ENCODE data around the gene DLG2. TPM values are rescaled to one million over a fixed set of nuclear protein-coding genes. Genes with fewer than 3 reads are reported as not detected.

Gene DLG2
- total RNA-seq, 1 donor from 2014 or later: 0.26 TPM

DNA sequence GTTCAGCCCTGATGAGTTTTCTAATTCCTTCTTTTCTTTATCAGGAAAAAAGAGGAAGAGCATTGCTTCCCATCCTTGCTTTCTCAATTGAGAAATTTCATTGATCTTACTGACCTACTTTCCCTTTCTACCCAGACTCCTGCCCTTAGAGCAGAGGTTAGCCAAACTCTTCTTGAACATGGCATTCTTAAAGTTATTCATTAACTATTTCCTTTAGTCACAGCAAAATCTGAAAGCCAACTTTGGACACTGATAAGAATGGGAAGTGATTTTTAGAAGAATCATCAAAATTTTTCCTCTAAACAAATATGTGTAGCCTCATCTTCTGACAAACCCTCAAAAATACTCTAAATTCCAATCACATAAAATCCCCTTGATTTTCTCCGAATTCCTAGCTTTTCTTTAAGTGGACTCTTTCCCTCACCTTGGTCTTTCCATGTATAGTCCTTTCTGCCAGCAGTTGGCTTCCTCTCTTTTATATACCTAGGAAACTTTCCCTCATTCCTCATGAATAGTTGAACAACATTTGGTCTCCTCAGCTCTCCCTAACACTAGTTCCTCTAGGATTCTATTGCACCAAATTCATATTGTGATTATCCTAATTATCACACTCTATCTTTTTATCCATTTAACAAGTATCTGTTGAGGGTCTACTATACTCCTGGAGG lies 1774.2 kb downstream of the DLG2 start:
- DNase-seq (ENCODE audit: low read depth) (no peak), FAIRE-seq (no peak)
- no peaks in the 10 kb centered on the region for H3K27me3 ChIP-seq (ENCODE audit: control insufficient read depth, insufficient read depth, low read length)
- no peak overlapping the region for H3K4me3 ChIP-seq (ENCODE audit: low read depth, low read length)
- no peaks in the 10 kb centered on the region for H3K36me3 ChIP-seq (ENCODE audit: control insufficient read depth, insufficient read depth, low read length)
- TF ChIP-seq, protein P1, sequence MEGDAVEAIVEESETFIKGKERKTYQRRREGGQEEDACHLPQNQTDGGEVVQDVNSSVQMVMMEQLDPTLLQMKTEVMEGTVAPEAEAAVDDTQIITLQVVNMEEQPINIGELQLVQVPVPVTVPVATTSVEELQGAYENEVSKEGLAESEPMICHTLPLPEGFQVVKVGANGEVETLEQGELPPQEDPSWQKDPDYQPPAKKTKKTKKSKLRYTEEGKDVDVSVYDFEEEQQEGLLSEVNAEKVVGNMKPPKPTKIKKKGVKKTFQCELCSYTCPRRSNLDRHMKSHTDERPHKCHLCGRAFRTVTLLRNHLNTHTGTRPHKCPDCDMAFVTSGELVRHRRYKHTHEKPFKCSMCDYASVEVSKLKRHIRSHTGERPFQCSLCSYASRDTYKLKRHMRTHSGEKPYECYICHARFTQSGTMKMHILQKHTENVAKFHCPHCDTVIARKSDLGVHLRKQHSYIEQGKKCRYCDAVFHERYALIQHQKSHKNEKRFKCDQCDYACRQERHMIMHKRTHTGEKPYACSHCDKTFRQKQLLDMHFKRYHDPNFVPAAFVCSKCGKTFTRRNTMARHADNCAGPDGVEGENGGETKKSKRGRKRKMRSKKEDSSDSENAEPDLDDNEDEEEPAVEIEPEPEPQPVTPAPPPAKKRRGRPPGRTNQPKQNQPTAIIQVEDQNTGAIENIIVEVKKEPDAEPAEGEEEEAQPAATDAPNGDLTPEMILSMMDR (IDR thresholded peaks at IDR 0.05; ENCODE audit: insufficient read depth, low read length, severe bottlenecking): no peak

DNA sequence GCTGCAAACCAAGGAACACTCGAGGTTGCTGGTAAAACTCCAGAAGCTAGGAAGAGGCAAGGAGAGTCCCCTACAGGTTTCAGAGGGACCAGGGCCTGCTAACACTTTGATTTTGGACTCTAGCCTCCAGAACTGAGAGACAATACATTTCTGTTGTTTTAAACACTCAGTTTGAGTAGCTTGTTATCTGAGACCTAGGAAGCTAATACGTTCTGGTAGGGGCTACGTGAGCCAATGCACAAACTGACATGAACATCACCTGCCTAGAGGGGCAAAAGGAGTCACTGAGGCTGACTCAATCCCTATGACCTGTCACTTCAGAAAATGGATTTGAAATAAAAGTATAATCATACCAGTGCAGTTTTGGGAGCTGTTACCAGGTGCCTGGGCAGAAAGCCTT lies 1775.1 kb downstream of the DLG2 start:
- no peak overlapping the region for H3K4me3 ChIP-seq (ENCODE audit: low read depth, low read length)
- H3K27me3 ChIP-seq (ENCODE audit: control insufficient read depth, insufficient read depth, low read length): no peaks in the 10 kb centered on the region
- no peak for FAIRE-seq
- TF ChIP-seq, protein P1 (IDR thresholded peaks at IDR 0.05; ENCODE audit: insufficient read depth, low read length, severe bottlenecking): no peak
- H3K36me3 ChIP-seq (ENCODE audit: control insufficient read depth, insufficient read depth, low read length): no peaks in the 10 kb centered on the region
- no peak for DNase-seq (ENCODE audit: low read depth)

DNA sequence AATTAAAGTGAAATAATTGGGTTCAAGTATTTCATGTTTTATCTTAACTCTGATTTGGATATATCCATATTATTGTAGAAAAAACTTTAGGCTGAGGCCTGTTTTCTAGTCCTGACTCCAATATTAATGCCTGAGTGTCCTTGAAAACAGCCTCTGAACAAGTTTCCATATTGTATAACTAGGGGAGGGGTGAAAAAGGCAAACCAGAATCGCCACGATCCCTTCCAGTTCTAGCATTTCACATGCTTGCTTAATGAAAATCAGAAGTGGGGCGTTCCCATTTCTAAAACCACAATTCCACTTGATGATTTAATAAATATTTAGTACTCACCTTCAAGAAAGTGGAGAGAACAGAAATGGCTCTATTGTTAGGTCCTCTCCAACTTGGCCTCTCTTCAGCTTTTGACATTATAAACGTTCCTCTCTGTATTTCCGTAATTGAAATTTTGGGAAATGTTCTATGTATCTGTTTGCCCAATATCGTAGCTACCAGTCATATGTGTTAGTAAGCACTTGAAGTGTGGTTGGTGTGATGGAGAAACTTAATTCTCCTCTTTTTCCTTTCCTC lies 1779.6 kb downstream of the DLG2 start:
- no peaks in the 10 kb centered on the region for H3K27me3 ChIP-seq (ENCODE audit: control insufficient read depth, insufficient read depth, low read length)
- FAIRE-seq: no peak
- TF ChIP-seq, protein P1 (IDR thresholded peaks at IDR 0.05; ENCODE audit: insufficient read depth, low read length, severe bottlenecking): no peak
- H3K36me3 ChIP-seq (ENCODE audit: control insufficient read depth, insufficient read depth, low read length): no peaks in the 10 kb centered on the region
- no peak overlapping the region for H3K4me3 ChIP-seq (ENCODE audit: low read depth, low read length)
- no peak for DNase-seq (ENCODE audit: low read depth)

DNA sequence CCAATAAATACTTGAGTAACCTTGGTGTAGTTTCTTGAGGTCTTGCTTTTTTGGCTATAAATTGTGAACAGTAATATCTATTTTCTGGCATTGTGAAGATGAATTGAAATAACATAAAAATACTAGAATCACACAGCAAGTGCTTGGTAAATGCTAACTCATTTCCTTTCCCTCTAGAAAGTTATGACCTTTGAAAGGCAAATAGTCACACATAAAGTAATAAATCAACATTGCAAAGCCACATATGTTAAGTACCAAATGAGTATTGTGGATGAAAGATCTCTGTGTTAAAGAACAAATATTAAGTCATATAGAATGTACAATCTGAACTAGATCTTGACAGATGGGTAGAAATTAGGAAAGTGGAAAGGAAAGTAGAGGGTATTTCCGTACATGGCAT lies 1781.3 kb downstream of the DLG2 start:
- no peak for FAIRE-seq
- Histone ChIP-seq H3K36me3 (ENCODE audit: control insufficient read depth, insufficient read depth, low read length) (no peaks in the 10 kb centered on the region), H3K27me3 (ENCODE audit: control insufficient read depth, insufficient read depth, low read length) (no peaks in the 10 kb centered on the region), H3K4me3 (ENCODE audit: low read depth, low read length) (no peak overlapping the region)
- TF ChIP-seq, protein P1 (IDR thresholded peaks at IDR 0.05; ENCODE audit: insufficient read depth, low read length, severe bottlenecking): no peak
- DNase-seq (ENCODE audit: low read depth): no peak

DNA sequence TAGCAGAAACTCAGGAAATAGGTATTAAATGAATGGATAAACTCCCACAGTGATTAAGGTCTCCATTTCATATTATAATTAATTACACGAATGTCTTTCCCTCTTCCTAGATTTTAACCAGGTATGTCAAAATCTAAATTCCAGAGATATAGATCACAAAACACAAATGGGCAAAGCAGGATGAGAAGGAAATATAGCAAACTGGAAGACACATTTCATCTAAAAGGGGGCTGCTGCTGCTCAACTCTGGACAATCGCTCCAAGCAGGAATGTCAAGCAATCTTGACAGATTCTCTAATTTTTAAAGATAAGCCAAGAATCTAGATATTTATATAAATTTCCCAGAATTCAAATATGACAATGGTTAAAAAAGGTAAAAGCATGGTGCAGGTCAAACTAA lies 1786.8 kb downstream of the DLG2 start:
- no peaks in the 10 kb centered on the region for H3K27me3 ChIP-seq (ENCODE audit: control insufficient read depth, insufficient read depth, low read length)
- no peaks in the 10 kb centered on the region for H3K36me3 ChIP-seq (ENCODE audit: control insufficient read depth, insufficient read depth, low read length)
- no peak for FAIRE-seq
- TF ChIP-seq, protein P1 (IDR thresholded peaks at IDR 0.05; ENCODE audit: insufficient read depth, low read length, severe bottlenecking): no peak
- no peak overlapping the region for H3K4me3 ChIP-seq (ENCODE audit: low read depth, low read length)
- DNase-seq (ENCODE audit: low read depth): no peak

Measured in bronchial epithelial cell (primary cell).